Kidney glomerular epithelial cell (primary cell): ENCODE results near the gene SLC8A1.

ENCODE experiments used
- DNase-seq: peaks from one replicate; lab custom pipeline; 2025; lab: John Stamatoyannopoulos, UW

The SLC8A1 gene

GRCh38 chr2:40303746-40304145 lies 148.1 kb downstream of the SLC8A1 start:
- no peak for DNase-seq

- DNase-seq: no peak
Observed at GRCh38 chr2:40302751-40303325, 149.1 kb downstream of the SLC8A1 start.

GRCh38 chr2:40300391-40300790 lies 151.5 kb downstream of the SLC8A1 start:
- DNase-seq: no peak

- DNase-seq: no peak
Observed at GRCh38 chr2:40299781-40300180, 152.1 kb downstream of the SLC8A1 start.

GRCh38 chr2:40299173-40299572 lies 152.7 kb downstream of the SLC8A1 start:
- no peak for DNase-seq

GRCh38 chr2:40298026-40298425 lies 153.9 kb downstream of the SLC8A1 start:
- no peak for DNase-seq

GRCh38 chr2:40292291-40292690 lies 159.6 kb downstream of the SLC8A1 start:
- no peak for DNase-seq

- DNase-seq: no peak
Observed at GRCh38 chr2:40289771-40290404, 162.0 kb downstream of the SLC8A1 start.

- DNase-seq: no peak
Observed at GRCh38 chr2:40287773-40288172, 164.1 kb downstream of the SLC8A1 start.

- no peak for DNase-seq
Observed at GRCh38 chr2:40287195-40287594, 164.7 kb downstream of the SLC8A1 start.

GRCh38 chr2:40286721-40287120 lies 165.2 kb downstream of the SLC8A1 start:
- DNase-seq: no peak

GRCh38 chr2:40285391-40285790 lies 166.5 kb downstream of the SLC8A1 start:
- DNase-seq: no peak

- DNase-seq: no peak
Observed at GRCh38 chr2:40284797-40285196, 167.1 kb downstream of the SLC8A1 start.

- DNase-seq: peak; percentile 14
Observed at GRCh38 chr2:40283111-40283909, 168.6 kb downstream of the SLC8A1 start.

GRCh38 chr2:40282428-40282827 lies 169.5 kb downstream of the SLC8A1 start:
- DNase-seq: peak; percentile 89

- peak; percentile 89 for DNase-seq
Observed at GRCh38 chr2:40281021-40281940, 170.6 kb downstream of the SLC8A1 start.

GRCh38 chr2:40279482-40279881 lies 172.4 kb downstream of the SLC8A1 start:
- DNase-seq: no peak

- peak; percentile 24 for DNase-seq
Observed at GRCh38 chr2:40279001-40279400, 172.9 kb downstream of the SLC8A1 start.

GRCh38 chr2:40276076-40276475 lies 175.8 kb downstream of the SLC8A1 start:
- no peak for DNase-seq

- DNase-seq: no peak
Observed at GRCh38 chr2:40274270-40274669, 177.6 kb downstream of the SLC8A1 start.

- no peak for DNase-seq
Observed at GRCh38 chr2:40273734-40274182, 178.1 kb downstream of the SLC8A1 start.

- peak; percentile 47 for DNase-seq
Observed at GRCh38 chr2:40271094-40271493, 180.8 kb downstream of the SLC8A1 start.
